Keratinocyte (primary cell): ENCODE results near the gene RPS6KA5. TPM values are rescaled to one million over a fixed set of nuclear protein-coding genes. Genes with fewer than 3 reads are reported as not detected.

Experiments
- DNase-seq: peaks from one replicate; pipeline ENCODE4 v3.0.0-alpha.2; 2011; ENCODE audit warnings: low read depth, missing footprints, low spot score
- FAIRE-seq: peaks from 2 replicates; lab custom pipeline; 2011; peaks lifted over from hg19 to GRCh38; lab: Jason Lieb, UNC
- H2AFZ ChIP-seq: 2 replicates; pipeline ENCODE4 v1.6.0; 2012; ENCODE audit warnings: low read length, control low read depth, inconsistent platforms; ENCODE audit not compliant: control insufficient read depth
- H3K27ac ChIP-seq: 2 replicates; pipeline ENCODE4 v1.5.1; 2011; ENCODE audit warnings: low read length; ENCODE audit not compliant: control insufficient read depth, insufficient read depth
- H3K27me3 ChIP-seq: 3 replicates; pipeline ENCODE4 v1.6.0; 2011; ENCODE audit warnings: low read length; ENCODE audit not compliant: control insufficient read depth, insufficient read depth; ENCODE audit errors: extremely low read depth
- H3K36me3 ChIP-seq, 2 experiments: 2 replicates in 1 of 2; 3 replicates in 1 of 2; pipeline ENCODE4 v1.5.1; 2011; ENCODE audit warnings: low read length in 2 of 2, mild to moderate bottlenecking in 1 of 2; ENCODE audit not compliant: control insufficient read depth in 2 of 2, insufficient read depth in 2 of 2; ENCODE audit errors: extremely low read depth in 1 of 2
- H3K4me1 ChIP-seq: 3 replicates; pipeline ENCODE4 v1.5.1; 2011; ENCODE audit warnings: low read length; ENCODE audit not compliant: control insufficient read depth, insufficient read depth; ENCODE audit errors: extremely low read depth
- H3K4me2 ChIP-seq: 3 replicates; pipeline ENCODE4 v1.6.0; 2011; ENCODE audit warnings: low read depth, low read length; ENCODE audit not compliant: control insufficient read depth, insufficient read depth; ENCODE audit errors: extremely low read depth
- H3K4me3 ChIP-seq, 3 experiments: fragments of 200-600 bp in 1 of 3; sonication (generic) in 1 of 3; 2 replicates in 2 of 3; 3 replicates in 1 of 3; pipeline ENCODE4 v1.5.1; 2011 to 2016; ENCODE audit warnings: low read length in 3 of 3, mild to moderate bottlenecking in 3 of 3, control low read depth in 2 of 3, inconsistent platforms in 1 of 3, low read depth in 1 of 3, mixed read lengths in 1 of 3, mixed run types in 1 of 3, moderate library complexity in 1 of 3; ENCODE audit not compliant: control insufficient read depth in 2 of 3, insufficient read depth in 2 of 3; ENCODE audit errors: extremely low read depth in 1 of 3
- H3K79me2 ChIP-seq: 2 replicates; pipeline ENCODE4 v1.6.0; 2012; ENCODE audit warnings: low read length; ENCODE audit not compliant: control insufficient read depth, insufficient read depth
- H3K9ac ChIP-seq: 3 replicates; pipeline ENCODE4 v1.6.0; 2011; ENCODE audit warnings: low read length; ENCODE audit not compliant: control insufficient read depth, insufficient read depth; ENCODE audit errors: extremely low read depth
- H3K9me1 ChIP-seq: 3 replicates; pipeline ENCODE4 v1.6.0; 2011; ENCODE audit warnings: low read length; ENCODE audit not compliant: control insufficient read depth, insufficient read depth; ENCODE audit errors: extremely low read depth
- H3K9me3 ChIP-seq: 2 replicates; pipeline ENCODE4 v1.5.1; 2012; ENCODE audit warnings: low read depth, low read length; ENCODE audit not compliant: control insufficient read depth
- H4K20me1 ChIP-seq: 3 replicates; pipeline ENCODE4 v1.6.0; 2011; ENCODE audit warnings: low read length; ENCODE audit not compliant: control insufficient read depth, insufficient read depth; ENCODE audit errors: extremely low read depth
- EZH2 ChIP-seq: IDR thresholded peaks from one replicate; pipeline ENCODE4 v1.6.1; 2012; ENCODE audit warnings: inconsistent platforms, mild to moderate bottlenecking, low read length, moderate library complexity
- dilution Hi-C: fragments of 300-500 bp; cut with MboI; formaldehyde crosslinking; loops from one replicate; pipeline ENCODE4 v1.7.0; 2020; ENCODE audit warnings: low sequenced_read_pairs; ENCODE audit not compliant: extremely low pct_ligation_motif_present
- polyA plus RNA-seq, 5 experiments: library from polyadenylated mRNA; depleted of rRNA in 3 of 5; stranded (reverse) in 3 of 5; stranded (forward) in 1 of 5; unstranded in 1 of 5; fragments of >200 nt; gene quantifications; 1 replicate in 1 of 5; 2 replicates in 3 of 5; 3 replicates in 1 of 5; pipeline versions ENCODE4 v1.2.1 to v1.2.3, GENCODE V29; 2011 to 2012; ENCODE audit warnings: missing spikeins in 2 of 5, low read depth in 1 of 5, low replicate concordance in 1 of 5
- TF ChIP-seq, protein P1 (sequence below), 3 experiments: IDR thresholded peaks in 1 of 3; conservative IDR thresholded peaks in 1 of 3; optimal IDR thresholded peaks in 1 of 3; 2 replicates in 2 of 3; 3 replicates in 1 of 3; pipeline versions ENCODE3 to v1.5.1; 2011; ENCODE audit warnings: low read length in 3 of 3, mild to moderate bottlenecking in 3 of 3, moderate library complexity in 2 of 3, control low read depth in 1 of 3, inconsistent platforms in 1 of 3; ENCODE audit not compliant: insufficient read depth in 2 of 3; ENCODE audit errors: extremely low read depth in 1 of 3

Gene RPS6KA5
- polyA plus RNA-seq, 1 donor (not counting 4 experiments of a cell fraction or from before 2014, with no cell fraction given): 2.9 TPM

DNA sequence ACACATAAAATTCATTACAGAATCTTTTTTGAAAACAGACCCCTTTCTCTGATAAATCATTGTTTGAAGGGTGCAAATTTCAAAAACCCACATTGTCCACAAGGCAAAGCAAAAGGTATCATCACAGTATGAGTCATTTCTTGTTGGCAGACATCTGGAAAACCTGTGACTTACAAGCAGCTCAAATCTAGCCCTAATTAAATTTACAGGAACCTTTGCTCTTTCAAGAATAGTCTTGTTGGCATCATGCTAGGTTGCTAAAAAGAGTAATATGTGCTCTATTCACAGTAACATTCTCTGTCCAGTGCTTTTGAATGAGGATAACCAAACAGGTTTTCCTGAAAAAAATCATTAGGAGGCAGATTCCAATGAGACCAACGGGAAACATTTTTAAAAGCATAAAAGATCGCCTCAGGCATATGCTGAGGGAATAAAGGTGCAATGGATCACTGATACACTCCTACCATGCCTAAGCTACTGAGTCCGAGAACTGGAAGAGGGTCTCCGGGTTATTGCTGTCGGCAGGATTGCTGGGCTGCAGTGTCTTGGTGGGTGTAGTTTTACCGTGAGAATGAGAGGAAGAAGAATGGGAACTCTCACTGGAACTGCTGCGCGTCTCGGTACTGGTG, 188.7 kb downstream of the RPS6KA5 start:
- DNase-seq (peak; percentile 60), FAIRE-seq (peak; percentile 91)
- H3K4me3 ChIP-seq: no peak overlapping the region
- no peak overlapping the region for H2AFZ ChIP-seq
- peak overlapping the region; percentile 32 for H3K27ac ChIP-seq
- dilution Hi-C loops: no loop called here
- H3K4me1 ChIP-seq: peaks cover 19% of the 10 kb centered on the region
- no peaks in the 10 kb centered on the region for H3K27me3 ChIP-seq
- H3K9me1 ChIP-seq: no peaks in the 10 kb centered on the region
- H3K9ac ChIP-seq: peak overlapping the region; percentile 6
- TF ChIP-seq, protein P1, sequence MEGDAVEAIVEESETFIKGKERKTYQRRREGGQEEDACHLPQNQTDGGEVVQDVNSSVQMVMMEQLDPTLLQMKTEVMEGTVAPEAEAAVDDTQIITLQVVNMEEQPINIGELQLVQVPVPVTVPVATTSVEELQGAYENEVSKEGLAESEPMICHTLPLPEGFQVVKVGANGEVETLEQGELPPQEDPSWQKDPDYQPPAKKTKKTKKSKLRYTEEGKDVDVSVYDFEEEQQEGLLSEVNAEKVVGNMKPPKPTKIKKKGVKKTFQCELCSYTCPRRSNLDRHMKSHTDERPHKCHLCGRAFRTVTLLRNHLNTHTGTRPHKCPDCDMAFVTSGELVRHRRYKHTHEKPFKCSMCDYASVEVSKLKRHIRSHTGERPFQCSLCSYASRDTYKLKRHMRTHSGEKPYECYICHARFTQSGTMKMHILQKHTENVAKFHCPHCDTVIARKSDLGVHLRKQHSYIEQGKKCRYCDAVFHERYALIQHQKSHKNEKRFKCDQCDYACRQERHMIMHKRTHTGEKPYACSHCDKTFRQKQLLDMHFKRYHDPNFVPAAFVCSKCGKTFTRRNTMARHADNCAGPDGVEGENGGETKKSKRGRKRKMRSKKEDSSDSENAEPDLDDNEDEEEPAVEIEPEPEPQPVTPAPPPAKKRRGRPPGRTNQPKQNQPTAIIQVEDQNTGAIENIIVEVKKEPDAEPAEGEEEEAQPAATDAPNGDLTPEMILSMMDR (optimal IDR thresholded peaks at IDR 0.05 in 1 of 3, IDR thresholded peaks at IDR 0.05 in 1 of 3, conservative IDR thresholded peaks at IDR 0.05 in 1 of 3; ENCODE audit: extremely low read depth in 1 of 3, insufficient read depth in 2 of 3, low read length in 3 of 3): no peak
- no peak for TF ChIP-seq EZH2
- H3K36me3 ChIP-seq: no peaks in the 10 kb centered on the region
- no peaks in the 10 kb centered on the region for H3K79me2 ChIP-seq
- no peaks in the 10 kb centered on the region for H3K9me3 ChIP-seq
- peak overlapping the region; percentile 79 for H3K4me2 ChIP-seq
- no peaks in the 10 kb centered on the region for H4K20me1 ChIP-seq

- H3K9ac ChIP-seq: no peak overlapping the region
- FAIRE-seq: peak; percentile 83
- no peaks in the 10 kb centered on the region for H3K79me2 ChIP-seq
- H3K4me1 ChIP-seq: peaks cover 19% of the 10 kb centered on the region
- peak overlapping the region in 2 of 3 experiments; percentile 11 to 63 for H3K4me3 ChIP-seq
- H4K20me1 ChIP-seq: no peaks in the 10 kb centered on the region
- no peak overlapping the region for H2AFZ ChIP-seq
- no peaks in the 10 kb centered on the region for H3K27me3 ChIP-seq
- peak; percentile 44 for DNase-seq
- H3K27ac ChIP-seq: peak overlapping the region; percentile 32
- no peak for TF ChIP-seq EZH2
- TF ChIP-seq, protein P1 (optimal IDR thresholded peaks at IDR 0.05 in 1 of 3, IDR thresholded peaks at IDR 0.05 in 1 of 3, conservative IDR thresholded peaks at IDR 0.05 in 1 of 3; ENCODE audit: extremely low read depth in 1 of 3, insufficient read depth in 2 of 3, low read length in 3 of 3): no peak
- dilution Hi-C loops: no loop called here
- no peaks in the 10 kb centered on the region for H3K36me3 ChIP-seq
- H3K4me2 ChIP-seq: peak overlapping the region; percentile 79
- no peaks in the 10 kb centered on the region for H3K9me3 ChIP-seq
- no peaks in the 10 kb centered on the region for H3K9me1 ChIP-seq
These were observed 189.4 kb downstream of the RPS6KA5 start for GRCh38 chr14:90870950-90871604.
